ENCODE data around the gene ENGASE. TPM values are rescaled to one million over a fixed set of nuclear protein-coding genes. Genes with fewer than 3 reads are reported as not detected.

The ENGASE gene
- total and polyA plus RNA-seq, 2 experiments from 2014 or later: 48.8 to 69.8 TPM

- H3K36me3 ChIP-seq: no peaks in the 10 kb centered on the region
- no peaks in the 10 kb centered on the region for H3K9me3 ChIP-seq (ENCODE audit: low read depth)
- no peaks in the 10 kb centered on the region for H3K4me1 ChIP-seq (ENCODE audit: low read depth)
- no peaks in the 10 kb centered on the region for H3K27me3 ChIP-seq
- no peak overlapping the region for H3K4me3 ChIP-seq
- no peak overlapping the region for H3K27ac ChIP-seq
- no peak for DNase-seq (ENCODE audit: low read depth in 1 of 2, low spot score in 1 of 2)
- TF ChIP-seq CTCF (IDR thresholded peaks at IDR 0.05; ENCODE audit: low read depth, low read length): no peak
Measured at GRCh38 chr17:79062691-79063090, 11.9 kb upstream of the ENGASE start.

GRCh38 chr17:79064026-79064425 lies 10.6 kb upstream of the ENGASE start:
- H3K9me3 ChIP-seq (ENCODE audit: low read depth): no peaks in the 10 kb centered on the region
- no peak for DNase-seq (ENCODE audit: low read depth in 1 of 2, low spot score in 1 of 2)
- no peak for TF ChIP-seq CTCF (IDR thresholded peaks at IDR 0.05; ENCODE audit: low read depth, low read length)

GRCh38 chr17:79065105-79065670 lies 9.4 kb upstream of the ENGASE start:
- TF ChIP-seq CTCF (IDR thresholded peaks at IDR 0.05; ENCODE audit: low read depth, low read length): peak; percentile 58
- no peak overlapping the region for H3K4me3 ChIP-seq

More at GRCh38 chr17:79064026-79064425, 10.6 kb upstream of the ENGASE start:
- Histone ChIP-seq H3K4me3 (no peak overlapping the region), H3K27me3 (no peaks in the 10 kb centered on the region), H3K36me3 (no peaks in the 10 kb centered on the region), H3K27ac (no peak overlapping the region), H3K4me1 (ENCODE audit: low read depth) (no peaks in the 10 kb centered on the region)

GRCh38 chr17:79066963-79067362 lies 7.7 kb upstream of the ENGASE start:
- H3K27ac ChIP-seq: no peak overlapping the region
- H3K27me3 ChIP-seq: no peaks in the 10 kb centered on the region
- H3K9me3 ChIP-seq (ENCODE audit: low read depth): no peaks in the 10 kb centered on the region
- DNase-seq (ENCODE audit: low read depth in 1 of 2, low spot score in 1 of 2): no peak
- no peak for TF ChIP-seq CTCF (IDR thresholded peaks at IDR 0.05; ENCODE audit: low read depth, low read length)
- no peaks in the 10 kb centered on the region for H3K36me3 ChIP-seq
- no peaks in the 10 kb centered on the region for H3K4me1 ChIP-seq (ENCODE audit: low read depth)
- H3K4me3 ChIP-seq: no peak overlapping the region

More at GRCh38 chr17:79065105-79065670, 9.4 kb upstream of the ENGASE start:
- Histone ChIP-seq H3K36me3 (no peaks in the 10 kb centered on the region), H3K4me1 (ENCODE audit: low read depth) (no peaks in the 10 kb centered on the region), H3K27me3 (no peaks in the 10 kb centered on the region), H3K27ac (no peak overlapping the region), H3K9me3 (ENCODE audit: low read depth) (no peaks in the 10 kb centered on the region)
- DNase-seq (ENCODE audit: low read depth in 1 of 2, low spot score in 1 of 2): peak; percentile 54 to 70

DNA sequence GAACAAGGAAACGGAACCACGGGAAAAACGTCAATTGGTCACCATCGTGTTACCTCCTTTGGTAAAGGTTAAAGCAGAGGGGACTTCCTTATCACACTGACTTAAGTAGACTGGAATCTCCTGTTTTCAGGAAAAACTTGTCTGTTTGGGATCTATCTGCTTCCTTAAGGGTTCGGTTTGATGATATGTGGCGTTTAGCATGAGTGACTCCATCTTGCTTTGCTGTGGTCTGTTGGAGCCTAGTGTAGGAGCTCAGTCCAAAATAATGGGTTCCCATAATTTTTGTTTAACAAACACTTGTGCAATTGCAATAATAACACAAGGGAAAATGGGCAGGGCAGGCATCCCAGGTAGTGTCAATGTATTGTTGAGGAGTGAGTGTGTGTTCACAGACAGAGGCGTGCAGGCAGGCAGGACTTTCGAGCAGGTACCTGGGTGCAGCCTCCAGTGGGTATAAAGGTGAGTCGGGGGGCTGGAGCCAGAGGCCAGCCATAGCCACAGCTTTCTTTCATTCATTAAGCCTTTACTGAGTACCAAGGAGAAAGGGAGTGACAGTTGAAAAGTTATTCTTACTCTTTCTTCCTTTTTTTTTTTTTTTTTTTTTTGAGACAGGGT lies 4.3 kb upstream of the ENGASE start:
- no peaks in the 10 kb centered on the region for H3K4me1 ChIP-seq (ENCODE audit: low read depth)
- TF ChIP-seq CTCF (IDR thresholded peaks at IDR 0.05; ENCODE audit: low read depth, low read length): no peak
- no peak overlapping the region for H3K4me3 ChIP-seq
- no peak for DNase-seq (ENCODE audit: low read depth in 1 of 2, low spot score in 1 of 2)
- H3K27ac ChIP-seq: no peak overlapping the region
- H3K9me3 ChIP-seq (ENCODE audit: low read depth): no peaks in the 10 kb centered on the region
- H3K36me3 ChIP-seq: no peaks in the 10 kb centered on the region
- H3K27me3 ChIP-seq: no peaks in the 10 kb centered on the region

Measured in cardiac muscle cell (in vitro differentiated cells and primary cell).